CD14-positive monocyte (primary cell): ENCODE data around the gene TMEM171. TPM values are rescaled to one million over a fixed set of nuclear protein-coding genes. Genes with fewer than 3 reads are reported as not detected.

ENCODE experiments used
- DNase-seq, 3 donors: peaks; one replicate each; pipeline ENCODE4 v3.0.0-alpha.2; 2011 to 2022
- H2AFZ ChIP-seq: 2 replicates; pipeline ENCODE4 v1.6.0; 2012; ENCODE audit warnings: mild to moderate bottlenecking, low read depth, low read length, inconsistent platforms; ENCODE audit not compliant: insufficient read depth, poor library complexity, severe bottlenecking
- H3K27ac ChIP-seq, 2 donors: 1 replicate in 1 of 2; 2 replicates in 1 of 2; pipeline ENCODE4 v1.5.1; 2012 to 2013; ENCODE audit warnings: low read length in 2 of 2, control low read depth in 1 of 2, inconsistent platforms in 1 of 2, low read depth in 1 of 2, mild to moderate bottlenecking in 1 of 2
- H3K27me3 ChIP-seq, 2 donors: one replicate each; pipeline versions ENCODE4 v1.6.0 to v1.6.1; 2011 to 2013; ENCODE audit warnings: low read length in 2 of 2; ENCODE audit not compliant: control insufficient read depth in 2 of 2, insufficient read depth in 2 of 2
- H3K36me3 ChIP-seq, 2 donors: replicated peaks in 1 of 2; 1 replicate in 1 of 2; 2 replicates in 1 of 2; pipeline versions ENCODE4 v1.5.1 to v1.6.1; 2012 to 2013; ENCODE audit warnings: low read length in 2 of 2, control low read depth in 1 of 2, inconsistent platforms in 1 of 2, mild to moderate bottlenecking in 1 of 2; ENCODE audit not compliant: insufficient read depth in 2 of 2, control insufficient read depth in 1 of 2
- H3K4me1 ChIP-seq, 2 donors: 1 replicate in 1 of 2; 2 replicates in 1 of 2; pipeline versions ENCODE4 v1.5.1 to v1.6.1; 2012 to 2013; ENCODE audit warnings: low read length in 2 of 2, control low read depth in 1 of 2, inconsistent platforms in 1 of 2, mild to moderate bottlenecking in 1 of 2, moderate library complexity in 1 of 2; ENCODE audit not compliant: insufficient read depth in 2 of 2, control insufficient read depth in 1 of 2
- H3K4me2 ChIP-seq: replicated peaks from 2 replicates; pipeline ENCODE3; 2012; ENCODE audit warnings: low read length, moderate library complexity, mild to moderate bottlenecking; ENCODE audit not compliant: poor library complexity, severe bottlenecking; ENCODE audit errors: extremely low read depth
- H3K4me3 ChIP-seq, 3 experiments: fragments of 200-600 bp in 1 of 3; sonication (generic) in 1 of 3; replicated peaks in 1 of 3; 1 replicate in 2 of 3; 2 replicates in 1 of 3; pipeline ENCODE4 v1.5.1; 2011 to 2013; ENCODE audit warnings: low read length in 3 of 3, mild to moderate bottlenecking in 3 of 3, control low read depth in 2 of 3, low read depth in 2 of 3, inconsistent platforms in 1 of 3, moderate library complexity in 1 of 3
- H3K79me2 ChIP-seq: 2 replicates; pipeline ENCODE4 v1.6.0; 2012; ENCODE audit warnings: mild to moderate bottlenecking, control low read depth, inconsistent platforms, low read length, moderate library complexity; ENCODE audit not compliant: insufficient read depth
- H3K9ac ChIP-seq: 2 replicates; pipeline ENCODE4 v1.6.0; 2017; ENCODE audit warnings: low read length, mild to moderate bottlenecking; ENCODE audit not compliant: insufficient read depth, poor library complexity, severe bottlenecking
- H3K9me3 ChIP-seq, 2 donors: replicated peaks in 1 of 2; 1 replicate in 1 of 2; 2 replicates in 1 of 2; pipeline versions ENCODE4 v1.5.1 to v1.6.1; 2012 to 2013; ENCODE audit warnings: low read length in 2 of 2, control low read depth in 1 of 2; ENCODE audit not compliant: control insufficient read depth in 1 of 2, insufficient read depth in 1 of 2
- H4K20me1 ChIP-seq: 2 replicates; pipeline ENCODE4 v1.6.0; 2012; ENCODE audit warnings: mild to moderate bottlenecking, low read length, control low read depth, moderate library complexity; ENCODE audit not compliant: insufficient read depth
- H3K27ac Mint-ChIP-seq, 7 donors: one replicate each; pipeline ENCODE4 v1.8.0; 2020; ENCODE audit warnings: mild to moderate bottlenecking in 7 of 7, mixed read lengths in 7 of 7, moderate library complexity in 6 of 7, inconsistent platforms in 2 of 7
- H3K27me3 Mint-ChIP-seq, 3 donors: one replicate each; pipeline ENCODE4 v1.8.0; 2021 to 2022; ENCODE audit warnings: low read depth in 3 of 3, mild to moderate bottlenecking in 3 of 3, mixed read lengths in 3 of 3, moderate library complexity in 3 of 3, inconsistent platforms in 1 of 3
- H3K36me3 Mint-ChIP-seq, 2 donors: one replicate each; pipeline ENCODE4 v1.8.0; 2020; ENCODE audit warnings: mixed read lengths in 2 of 2, inconsistent platforms in 1 of 2, mild to moderate bottlenecking in 1 of 2
- H3K4me1 Mint-ChIP-seq: one replicate; pipeline ENCODE4 v1.8.0; 2020; ENCODE audit warnings: mild to moderate bottlenecking, mixed read lengths
- H3K4me3 Mint-ChIP-seq, 2 donors: one replicate each; pipeline ENCODE4 v1.8.0; 2020; ENCODE audit warnings: mild to moderate bottlenecking in 2 of 2, mixed read lengths in 2 of 2, moderate library complexity in 1 of 2
- H3K9me3 Mint-ChIP-seq, 7 donors: one replicate each; pipeline ENCODE4 v1.8.0; 2020 to 2022; ENCODE audit warnings: mixed read lengths in 7 of 7, mild to moderate bottlenecking in 6 of 7, moderate library complexity in 6 of 7, inconsistent platforms in 2 of 7
- CTCF ChIP-seq: fragments of 200-600 bp; IDR thresholded peaks from one replicate; pipeline ENCODE4 v1.8.0; 2022; ENCODE audit warnings: antibody characterized with exemption, mild to moderate bottlenecking
- WGBS: methylation state at CpG from one replicate; pipeline ENCODE4 v1.1.5; 2013; ENCODE audit warnings: missing lambda C conversion rate; ENCODE audit not compliant: insufficient coverage; 5-methylcytosine and 5-hydroxymethylcytosine counted together
- intact Hi-C, 2 donors: fragments of 100-400 bp; cut with micrococcal nuclease; formaldehyde crosslinking; loops; one replicate each; pipeline versions ENCODE4 v1.15.0 to v1.15.1; 2023
- polyA plus RNA-seq, 3 donors: library from polyadenylated mRNA; depleted of rRNA in 1 of 3; unstranded in 2 of 3; stranded (reverse) in 1 of 3; fragments of 300-500 nt in 2 of 3; fragments of >200 nt in 1 of 3; fragmentation: Illumina TruSeq in 2 of 3; gene quantifications; 1 replicate in 2 of 3; 2 replicates in 1 of 3; pipeline ENCODE4 v1.2.3, GENCODE V29; 2012 to 2021

TMEM171 gene
- polyA plus RNA-seq, 3 donors, result not detected

GRCh38 chr5:73094415-73094814 is 26.0 kb upstream of the TMEM171 start:
- Mint-ChIP-seq H3K4me1 (no peaks in the 10 kb centered on the region), H3K4me3 (no peak overlapping the region), H3K27me3 (peaks cover 2 to 6% (median 5%) of the 10 kb centered on the region in 3 donors), H3K9me3 (peaks cover 0 to 14% (median 11%) of the 10 kb centered on the region in 7 donors), H3K27ac (no peak overlapping the region), H3K36me3 (peaks cover 2 to 4% of the 10 kb centered on the region in 2 donors)
- no peaks in the 10 kb centered on the region for H3K27me3 ChIP-seq
- DNase-seq, result no peak
- no peaks in the 10 kb centered on the region for H3K79me2 ChIP-seq
- H3K4me3 ChIP-seq, result no peak overlapping the region
- H4K20me1 ChIP-seq, result no peaks in the 10 kb centered on the region
- WGBS, result no CpG with 5 or more reads among the region's 1 CpG
- H3K9ac ChIP-seq, result no peak overlapping the region
- H3K27ac ChIP-seq, result no peak overlapping the region
- peaks cover 0 to 8% of the 10 kb centered on the region in 2 donors for H3K9me3 ChIP-seq
- no peak overlapping the region for H2AFZ ChIP-seq
- H3K4me1 ChIP-seq, result no peaks in the 10 kb centered on the region
- TF ChIP-seq CTCF, result no peak
- peaks cover 0 to 7% of the 10 kb centered on the region in 2 donors for H3K36me3 ChIP-seq
- H3K4me2 ChIP-seq, result no peak overlapping the region
- intact Hi-C loops, result no loop called here

- Mint-ChIP-seq H3K4me3 (no peak overlapping the region), H3K36me3 (peaks cover 2 to 4% of the 10 kb centered on the region in 2 donors), H3K9me3 (peaks cover 0 to 15% (median 11%) of the 10 kb centered on the region in 7 donors), H3K27ac (no peak overlapping the region), H3K27me3 (peaks cover 6 to 10% (median 6%) of the 10 kb centered on the region in 3 donors), H3K4me1 (no peaks in the 10 kb centered on the region)
- DNase-seq, result no peak
- Histone ChIP-seq H3K36me3 (peaks cover 0 to 7% of the 10 kb centered on the region in 2 donors), H2AFZ (no peak overlapping the region), H3K9ac (no peak overlapping the region), H3K27ac (no peak overlapping the region), H3K9me3 (peaks cover 0 to 8% of the 10 kb centered on the region in 2 donors), H3K4me3 (no peak overlapping the region), H3K4me2 (no peak overlapping the region), H3K27me3 (no peaks in the 10 kb centered on the region), H3K4me1 (no peaks in the 10 kb centered on the region), H4K20me1 (no peaks in the 10 kb centered on the region), H3K79me2 (no peaks in the 10 kb centered on the region)
- 100% methylated on average over 1 of the region's 6 CpGs for WGBS
- intact Hi-C loops, result no loop called here
- TF ChIP-seq CTCF, result no peak
Observed at GRCh38 chr5:73095564-73096238, 24.7 kb upstream of the TMEM171 start.
